GM12878 (cell line): ENCODE results near the gene ARHGEF10L. TPM values are rescaled to one million over a fixed set of nuclear protein-coding genes. Genes with fewer than 3 reads are reported as not detected.

Experiments
- ATAC-seq: fragments of 200-7000 bp; cut with Tn5 transposase; 3 replicates; pipeline ENCODE4 v1.9.1; 2020; ENCODE audit warnings: mild to moderate bottlenecking, moderate library complexity
- BruUV-seq: library from RNA; stranded (reverse); fragments of 400-500 nt; replicated peaks from 2 replicates; lab custom pipeline; 2021; lab: Mats Ljungman, UMichigan
- CTCF ChIA-PET: fragments of 300-600 bp; sonication (Branson Sonifier 250); formaldehyde crosslinking; extraction: SDS; loops from one replicate; lab custom pipeline; 2021; ENCODE audit warnings: inconsistent platforms; lab: Yijun Ruan, JAX
- POLR2A ChIA-PET: fragments of 350-600 bp; formaldehyde crosslinking; extraction: SDS; loops from one replicate; lab custom pipeline; 2021; ENCODE audit warnings: inconsistent platforms; lab: Charles Lee
- RAD21 ChIA-PET: fragments of 300-600 bp; sonication (Branson Sonifier 250); formaldehyde crosslinking; loops from one replicate; lab custom pipeline; 2023; ENCODE audit warnings: antibody characterized with exemption; ENCODE audit not compliant: unreplicated experiment; lab: Charles Lee
- SMC1A ChIA-PET: fragments of 300-600 bp; sonication (Branson Sonifier 250); formaldehyde crosslinking; loops from one replicate; lab custom pipeline; 2023; ENCODE audit not compliant: unreplicated experiment, uncharacterized antibody; lab: Charles Lee
- DNase-seq: peaks from one replicate; pipeline ENCODE4 v3.0.0-alpha.2; 2011; ENCODE audit warnings: low read depth, low spot score
- FAIRE-seq: peaks from 3 replicates; lab custom pipeline; 2011; peaks lifted over from hg19 to GRCh38; lab: Jason Lieb, UNC
- H2AFZ ChIP-seq: 2 replicates; pipeline ENCODE4 v1.6.0; 2011; ENCODE audit warnings: low read depth, low read length, control low read depth; ENCODE audit not compliant: control insufficient read depth
- H3K27ac ChIP-seq: 2 replicates; pipeline ENCODE4 v1.5.1; 2011; ENCODE audit warnings: control low read depth; ENCODE audit not compliant: control insufficient read depth, insufficient read depth
- H3K27me3 ChIP-seq, 2 experiments: replicated peaks in 1 of 2; 2 replicates each; pipeline versions ENCODE4 v1.6.0 to v1.6.1; 2011; ENCODE audit warnings: low read length in 1 of 2; ENCODE audit not compliant: control insufficient read depth in 2 of 2, insufficient read depth in 2 of 2
- H3K36me3 ChIP-seq, 2 experiments: 2 replicates each; pipeline ENCODE4 v1.5.1; 2011; ENCODE audit warnings: low read length in 1 of 2; ENCODE audit not compliant: control insufficient read depth in 2 of 2, insufficient read depth in 2 of 2
- H3K4me1 ChIP-seq: 2 replicates; pipeline ENCODE4 v1.6.1; 2011; ENCODE audit warnings: mild to moderate bottlenecking, low read length, moderate library complexity, mixed read lengths; ENCODE audit not compliant: control insufficient read depth, insufficient read depth
- H3K4me2 ChIP-seq: 2 replicates; pipeline ENCODE4 v1.6.0; 2011; ENCODE audit warnings: control low read depth; ENCODE audit not compliant: control insufficient read depth, insufficient read depth
- H3K4me3 ChIP-seq: fragments of 200-600 bp; sonication (generic); 2 replicates; pipeline ENCODE4 v1.5.1; 2016
- H3K79me2 ChIP-seq: 2 replicates; pipeline ENCODE4 v1.6.0; 2011; ENCODE audit warnings: low read length; ENCODE audit not compliant: control insufficient read depth, insufficient read depth
- H3K9ac ChIP-seq: 2 replicates; pipeline ENCODE4 v1.8.0; 2011; ENCODE audit warnings: low read length, control low read depth, mixed read lengths; ENCODE audit not compliant: control insufficient read depth, insufficient read depth
- H3K9me3 ChIP-seq: replicated peaks from 3 replicates; pipeline ENCODE4 v1.5.1; 2011; ENCODE audit warnings: mild to moderate bottlenecking, low read length; ENCODE audit not compliant: control insufficient read depth, insufficient read depth
- H4K20me1 ChIP-seq: 2 replicates; pipeline ENCODE4 v1.6.0; 2011; ENCODE audit not compliant: control insufficient read depth, insufficient read depth
- BCLAF1 ChIP-seq: fragments of 450-650 bp; IDR thresholded peaks from 2 replicates; pipeline ENCODE4 v1.6.1; 2017; ENCODE audit warnings: antibody characterized with exemption, mild to moderate bottlenecking, moderate library complexity
- CHD2 ChIP-seq: IDR thresholded peaks from 2 replicates; pipeline ENCODE4 v1.6.1; 2011; ENCODE audit warnings: low read depth, low read length, improper control_type of control experiment, borderline replicate concordance
- CHD4 ChIP-seq: fragments of 200-600 bp; sonication (generic); IDR thresholded peaks from 2 replicates; pipeline ENCODE4 v1.6.1; 2016; ENCODE audit warnings: mild to moderate bottlenecking
- DPF2 ChIP-seq: fragments of 450-650 bp; IDR thresholded peaks from 2 replicates; pipeline ENCODE4 v1.6.1; 2017; ENCODE audit warnings: mild to moderate bottlenecking
- FOXK2 ChIP-seq: fragments of 450-650 bp; IDR thresholded peaks from 2 replicates; pipeline ENCODE4 v1.6.1; 2017; ENCODE audit warnings: mild to moderate bottlenecking, moderate library complexity
- FOXM1 ChIP-seq: IDR thresholded peaks from 2 replicates; pipeline ENCODE4 v1.6.1; 2012; ENCODE audit warnings: low read depth, mild to moderate bottlenecking, inconsistent platforms, low read length, moderate library complexity
- HCFC1 ChIP-seq: fragments of 150-350 bp; IDR thresholded peaks from 2 replicates; pipeline ENCODE4 v1.6.1; 2014; ENCODE audit warnings: low read length
- IRF5 ChIP-seq: fragments of 450-650 bp; IDR thresholded peaks from 2 replicates; pipeline ENCODE4 v1.6.1; 2017; ENCODE audit warnings: borderline replicate concordance
- MLLT1 ChIP-seq: fragments of 450-650 bp; IDR thresholded peaks from 2 replicates; pipeline ENCODE4 v1.6.1; 2016; ENCODE audit warnings: mild to moderate bottlenecking
- NR2C1 ChIP-seq: fragments of 450-650 bp; IDR thresholded peaks from 2 replicates; pipeline ENCODE4 v1.6.1; 2017; ENCODE audit warnings: antibody characterized with exemption, mild to moderate bottlenecking, moderate library complexity
- NR2C2 ChIP-seq: IDR thresholded peaks from 2 replicates; pipeline ENCODE4 v1.6.1; 2011; ENCODE audit warnings: borderline replicate concordance, low read depth; ENCODE audit not compliant: control insufficient read depth, insufficient read length
- TBL1XR1 ChIP-seq: IDR thresholded peaks from 2 replicates; pipeline ENCODE4 v1.6.1; 2012; ENCODE audit warnings: low read depth, low read length, improper control_type of control experiment
- ZNF217 ChIP-seq: fragments of 450-650 bp; IDR thresholded peaks from 2 replicates; pipeline ENCODE4 v1.6.1; 2017; ENCODE audit warnings: antibody characterized with exemption, mild to moderate bottlenecking
- WGBS: methylation state at CpG from one replicate; pipeline ENCODE4 v1.1.6; 2016; ENCODE audit warnings: low lambda C conversion rate; ENCODE audit not compliant: insufficient replicate concordance, insufficient coverage; ENCODE audit errors: missing lambda C conversion rate; 5-methylcytosine and 5-hydroxymethylcytosine counted together
- in situ Hi-C: fragments of 300-500 bp; cut with MboI; formaldehyde crosslinking; loops from 9 replicates; pipeline ENCODE4 v1.14.3; 2018; ENCODE audit warnings: mixed read lengths
- intact Hi-C: fragments of 100-400 bp; cut with micrococcal nuclease; formaldehyde crosslinking; loops from one replicate; pipeline ENCODE4 v1.14.2; 2022; ENCODE audit not compliant: unreplicated experiment
- polyA plus RNA-seq, 11 experiments: library from polyadenylated mRNA; depleted of rRNA in 4 of 11; unstranded in 6 of 11; stranded (reverse) in 5 of 11; fragments of >200 nt; fragmentation: Nextera tagmentation in 4 of 11; fragmentation: Illumina TruSeq in 1 of 11; extraction: Ambion mirVana in 4 of 11; extraction: Trizol in 1 of 11; gene quantifications; 1 replicate in 1 of 11; 2 replicates in 10 of 11; pipeline versions ENCODE4 v1.2.1 to v1.2.3, GENCODE V29; 2011 to 2016; ENCODE audit warnings: inconsistent platforms in 2 of 11, missing spikeins in 2 of 11, low read depth in 1 of 11
- total RNA-seq, 4 experiments: library from RNA; depleted of rRNA in 3 of 4; stranded (reverse); fragments of >200 nt in 3 of 4; fragmentation: Illumina TruSeq in 1 of 4; extraction: Trizol in 1 of 4; gene quantifications; 2 replicates each; pipeline versions ENCODE4 v1.2.1 to v1.2.3, GENCODE V29; 2013 to 2021
- TF ChIP-seq, protein P1 (sequence below): fragments of 450-650 bp; IDR thresholded peaks from 2 replicates; pipeline ENCODE4 v1.6.1; 2016; ENCODE audit warnings: mild to moderate bottlenecking
- TF ChIP-seq, protein P2 (sequence below): IDR thresholded peaks from 2 replicates; pipeline ENCODE4 v1.6.1; 2011; ENCODE audit warnings: borderline replicate concordance, low read depth, mild to moderate bottlenecking, moderate library complexity, mixed read lengths, low read length; ENCODE audit not compliant: insufficient read depth; ENCODE audit errors: extremely low read length

The ARHGEF10L gene
- total and polyA plus RNA-seq, 10 of the 15 experiments (the other 5 are each of a cell fraction or from before 2014, with no cell fraction given), result 0.05 to 0.94 (median 0.28) TPM; not detected in 2

GRCh38 chr1:17676387-17677060 lies 137.0 kb downstream of the ARHGEF10L start (continued):
- TF ChIP-seq HCFC1 (no peak), DPF2 (no peak), NR2C2 (no peak), NR2C1 (no peak)
- TF ChIP-seq, protein P1, sequence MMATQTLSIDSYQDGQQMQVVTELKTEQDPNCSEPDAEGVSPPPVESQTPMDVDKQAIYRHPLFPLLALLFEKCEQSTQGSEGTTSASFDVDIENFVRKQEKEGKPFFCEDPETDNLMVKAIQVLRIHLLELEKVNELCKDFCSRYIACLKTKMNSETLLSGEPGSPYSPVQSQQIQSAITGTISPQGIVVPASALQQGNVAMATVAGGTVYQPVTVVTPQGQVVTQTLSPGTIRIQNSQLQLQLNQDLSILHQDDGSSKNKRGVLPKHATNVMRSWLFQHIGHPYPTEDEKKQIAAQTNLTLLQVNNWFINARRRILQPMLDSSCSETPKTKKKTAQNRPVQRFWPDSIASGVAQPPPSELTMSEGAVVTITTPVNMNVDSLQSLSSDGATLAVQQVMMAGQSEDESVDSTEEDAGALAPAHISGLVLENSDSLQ, result no peak

- H2AFZ ChIP-seq, result no peak overlapping the region
- intact Hi-C loops, result no loop called here
- no peak overlapping the region for H3K27ac ChIP-seq
- 21% methylated on average over 6 of the region's 6 CpGs for WGBS
- BruUV-seq, result no TSS peak
- no peaks in the 10 kb centered on the region for H3K79me2 ChIP-seq
- POLR2A ChIA-PET, result no interaction called here
- FAIRE-seq (no peak), ATAC-seq (no peak), DNase-seq (no peak)
- in situ Hi-C loops, result no loop called here
- SMC1A ChIA-PET, result no interaction called here
- no peaks in the 10 kb centered on the region; a peak in 3 of 4 replicates for H3K27me3 ChIP-seq
- H3K9me3 ChIP-seq, result no peaks in the 10 kb centered on the region
- H3K4me1 ChIP-seq, result no peaks in the 10 kb centered on the region
- H3K4me3 ChIP-seq, result no peak overlapping the region
- RAD21 ChIA-PET, result no interaction called here
- CTCF ChIA-PET, result interaction anchor here (0.7 kb wide), 1 partner anchor 17 kb away, joined by 3 read pairs; no protein-coding TSS in a partner anchor
- H3K36me3 ChIP-seq, result no peaks in the 10 kb centered on the region
- no peaks in the 10 kb centered on the region for H4K20me1 ChIP-seq
- no peak overlapping the region for H3K9ac ChIP-seq
- no peak overlapping the region for H3K4me2 ChIP-seq
- TF ChIP-seq, protein P2, sequence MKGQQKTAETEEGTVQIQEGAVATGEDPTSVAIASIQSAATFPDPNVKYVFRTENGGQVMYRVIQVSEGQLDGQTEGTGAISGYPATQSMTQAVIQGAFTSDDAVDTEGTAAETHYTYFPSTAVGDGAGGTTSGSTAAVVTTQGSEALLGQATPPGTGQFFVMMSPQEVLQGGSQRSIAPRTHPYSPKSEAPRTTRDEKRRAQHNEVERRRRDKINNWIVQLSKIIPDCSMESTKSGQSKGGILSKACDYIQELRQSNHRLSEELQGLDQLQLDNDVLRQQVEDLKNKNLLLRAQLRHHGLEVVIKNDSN, result no peak
- TF ChIP-seq MLLT1 (no peak), ZNF217 (no peak), IRF5 (no peak), CHD4 (no peak), FOXK2 (no peak), CHD2 (no peak), BCLAF1 (no peak), FOXM1 (no peak), TBL1XR1 (no peak)
Observed at GRCh38 chr1:17678011-17678410, 138.5 kb downstream of the ARHGEF10L start.
